Measurements from ENCODE around the gene WHAMM.

- TF ChIP-seq CTCF (IDR thresholded peaks at IDR 0.05) (no peak), POLR2A (IDR thresholded peaks at IDR 0.05) (no peak)
Observed at GRCh38 chr15:82802497-82802896, 6.9 kb upstream of the WHAMM start.
